GM12864 (cell line): ENCODE data around the gene TMEM256.

Experiments
- DNase-seq: peaks from one replicate; pipeline ENCODE4 v3.0.0-alpha.2; 2011; ENCODE audit warnings: low read depth
- H3K4me3 ChIP-seq: 2 replicates; pipeline ENCODE4 v1.5.1; 2011; ENCODE audit warnings: mild to moderate bottlenecking, low read depth, low read length, control low read depth
- TF ChIP-seq, protein P1 (sequence below): IDR thresholded peaks from 2 replicates; pipeline ENCODE4 v1.5.1; 2011; ENCODE audit warnings: low read depth, mild to moderate bottlenecking, moderate library complexity, low read length, control low read depth, inconsistent platforms; ENCODE audit errors: missing control alignments

Gene TMEM256

DNA sequence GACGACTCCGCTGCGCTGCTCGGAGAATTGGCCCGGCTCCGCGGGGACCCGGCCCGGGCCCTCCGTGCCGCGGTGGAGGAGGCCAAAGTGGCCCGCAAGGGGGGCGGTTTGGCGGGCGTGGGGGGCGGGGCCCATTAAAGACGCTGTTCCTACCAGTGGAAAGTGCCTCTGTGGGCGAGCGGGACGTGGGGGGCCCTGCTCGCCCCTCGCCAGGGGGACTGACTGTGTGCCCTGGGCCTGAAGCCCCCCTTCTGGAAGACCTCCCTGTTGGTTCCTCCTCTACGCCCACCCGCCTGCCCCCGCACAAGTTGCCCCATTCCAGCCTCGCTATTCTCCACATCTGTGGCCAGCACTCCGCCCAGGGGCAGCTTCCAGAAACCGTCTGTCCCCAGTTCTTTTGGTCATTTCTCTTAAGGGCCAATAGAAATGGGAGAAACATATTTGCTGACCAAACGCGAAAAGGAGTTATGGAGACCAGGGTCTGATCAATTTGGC, 33.5 kb upstream of the TMEM256 start:
- TF ChIP-seq, protein P1, sequence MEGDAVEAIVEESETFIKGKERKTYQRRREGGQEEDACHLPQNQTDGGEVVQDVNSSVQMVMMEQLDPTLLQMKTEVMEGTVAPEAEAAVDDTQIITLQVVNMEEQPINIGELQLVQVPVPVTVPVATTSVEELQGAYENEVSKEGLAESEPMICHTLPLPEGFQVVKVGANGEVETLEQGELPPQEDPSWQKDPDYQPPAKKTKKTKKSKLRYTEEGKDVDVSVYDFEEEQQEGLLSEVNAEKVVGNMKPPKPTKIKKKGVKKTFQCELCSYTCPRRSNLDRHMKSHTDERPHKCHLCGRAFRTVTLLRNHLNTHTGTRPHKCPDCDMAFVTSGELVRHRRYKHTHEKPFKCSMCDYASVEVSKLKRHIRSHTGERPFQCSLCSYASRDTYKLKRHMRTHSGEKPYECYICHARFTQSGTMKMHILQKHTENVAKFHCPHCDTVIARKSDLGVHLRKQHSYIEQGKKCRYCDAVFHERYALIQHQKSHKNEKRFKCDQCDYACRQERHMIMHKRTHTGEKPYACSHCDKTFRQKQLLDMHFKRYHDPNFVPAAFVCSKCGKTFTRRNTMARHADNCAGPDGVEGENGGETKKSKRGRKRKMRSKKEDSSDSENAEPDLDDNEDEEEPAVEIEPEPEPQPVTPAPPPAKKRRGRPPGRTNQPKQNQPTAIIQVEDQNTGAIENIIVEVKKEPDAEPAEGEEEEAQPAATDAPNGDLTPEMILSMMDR, result no peak
- H3K4me3 ChIP-seq, result no peak overlapping the region
- no peak for DNase-seq

DNA sequence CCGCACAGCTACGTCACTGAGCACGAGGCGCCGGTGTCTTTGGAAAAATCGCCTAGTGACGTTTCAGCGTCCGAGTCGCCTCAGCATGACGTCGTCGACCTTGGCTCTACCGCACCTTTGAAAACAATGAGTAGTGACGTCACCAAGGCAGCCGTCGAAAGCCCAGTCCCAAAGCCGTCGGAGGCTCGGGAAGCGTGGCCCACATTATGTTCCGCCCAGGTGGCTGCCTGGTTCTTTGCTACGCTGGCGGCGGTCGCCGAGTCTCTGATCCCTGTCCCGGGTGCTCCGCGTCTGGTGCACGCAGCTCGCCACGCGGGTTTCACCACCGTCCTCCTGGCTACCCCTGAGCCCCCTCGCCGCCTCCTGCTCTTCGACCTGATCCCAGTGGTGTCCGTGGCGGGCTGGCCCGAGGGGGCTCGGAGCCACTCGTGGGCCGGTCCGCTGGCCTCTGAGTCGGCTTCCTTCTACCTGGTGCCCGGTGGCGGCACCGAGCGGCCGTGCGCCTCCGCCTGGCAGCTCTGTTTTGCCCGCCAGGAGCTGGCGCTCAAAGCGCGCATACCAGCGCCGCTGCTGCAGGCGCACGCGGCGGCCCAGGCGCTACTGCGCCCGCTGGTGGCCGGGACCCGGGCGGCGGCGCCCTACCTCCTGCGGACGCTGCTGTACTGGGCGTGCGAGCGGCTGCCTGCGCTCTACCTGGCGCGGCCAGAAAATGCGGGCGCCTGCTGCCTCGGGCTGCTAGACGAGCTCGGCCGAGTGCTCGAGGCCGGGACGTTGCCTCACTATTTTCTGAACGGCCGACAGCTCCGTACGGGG, 32.9 kb upstream of the TMEM256 start:
- DNase-seq, result no peak
- TF ChIP-seq, protein P1, result peak; percentile 77
- H3K4me3 ChIP-seq, result peak overlapping the region; percentile 63

DNA sequence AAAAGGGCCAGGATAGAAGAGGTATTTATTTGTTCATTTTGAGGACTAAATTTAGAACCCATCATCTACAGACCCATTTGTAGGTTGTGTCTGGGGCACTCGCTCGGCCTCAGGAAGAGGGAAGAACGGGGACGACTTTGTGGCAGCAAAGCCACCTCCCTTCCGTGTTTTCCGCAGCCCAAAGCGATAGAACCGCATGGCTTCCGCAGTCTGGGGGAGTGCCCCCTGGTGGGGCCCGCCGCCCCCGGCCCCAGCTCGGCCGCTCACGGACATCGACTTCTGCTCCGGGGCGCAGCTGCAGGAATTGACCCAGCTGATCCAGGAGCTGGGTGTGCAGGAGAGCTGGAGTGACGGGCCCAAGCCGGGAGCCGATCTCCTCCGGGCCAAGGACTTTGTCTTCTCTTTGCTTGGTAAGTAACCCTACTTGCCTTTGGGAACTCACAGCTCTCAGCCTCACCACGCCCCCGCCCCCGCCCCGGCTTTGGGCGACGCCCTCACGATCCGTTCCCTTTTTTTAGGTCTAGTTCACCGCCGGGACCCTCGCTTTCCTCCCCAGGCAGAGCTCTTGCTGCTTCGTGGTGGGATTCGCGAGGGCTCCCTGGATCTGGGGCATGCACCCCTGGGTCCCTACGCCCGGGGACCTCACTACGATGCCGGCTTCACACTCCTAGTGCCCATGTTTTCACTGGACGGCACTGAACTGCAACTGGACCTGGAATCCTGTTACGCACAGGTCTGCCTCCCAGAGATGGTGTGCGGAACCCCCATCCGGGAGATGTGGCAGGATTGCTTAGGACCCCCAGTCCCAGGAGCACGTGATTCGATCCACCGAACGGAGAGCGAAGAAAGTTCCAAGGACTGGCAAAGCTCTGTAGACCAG, 32.0 kb upstream of the TMEM256 start:
- no peak for DNase-seq
- peak overlapping the region; percentile 63 for H3K4me3 ChIP-seq
- TF ChIP-seq, protein P1, result peak; percentile 28

DNA sequence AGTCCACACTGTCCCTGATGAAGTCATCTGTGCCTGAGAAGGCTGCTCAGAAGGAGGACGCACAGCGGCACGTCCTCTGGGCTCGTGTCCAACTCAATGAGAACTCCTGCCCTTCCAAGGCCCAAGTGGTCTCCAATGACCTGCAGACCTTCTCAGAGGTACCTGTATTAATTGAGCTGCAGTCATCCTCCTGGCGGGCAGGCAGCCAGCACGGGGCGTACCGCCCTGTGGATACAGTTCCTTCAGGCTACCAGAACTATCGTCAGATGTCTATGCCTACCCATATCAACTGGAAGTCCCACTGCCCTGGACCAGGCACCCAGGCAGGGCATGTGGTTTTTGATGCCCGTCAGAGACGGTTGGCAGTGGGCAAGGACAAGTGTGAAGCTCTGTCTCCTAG, 28.4 kb upstream of the TMEM256 start:
- no peak for DNase-seq
- TF ChIP-seq, protein P1, result no peak
- no peak overlapping the region for H3K4me3 ChIP-seq

DNA sequence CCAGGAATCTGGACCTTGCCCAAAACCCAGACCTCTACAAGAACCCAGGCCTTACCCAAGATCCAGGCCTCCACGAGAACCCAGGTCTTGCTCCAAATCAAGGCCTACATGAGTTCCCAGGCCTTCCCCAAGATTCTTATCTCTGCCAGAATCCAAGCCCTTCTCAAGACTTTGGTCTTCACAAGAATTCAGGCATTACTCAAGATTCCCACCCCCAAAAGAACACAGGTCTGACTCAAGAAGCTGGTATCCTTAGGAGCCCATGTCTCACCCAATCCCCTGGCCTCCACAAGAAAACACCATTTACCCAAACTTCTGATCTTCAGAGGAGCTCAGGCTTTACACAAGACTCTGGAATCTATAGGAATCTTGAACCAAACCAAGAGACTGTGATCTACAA, 27.3 kb upstream of the TMEM256 start:
- no peak overlapping the region for H3K4me3 ChIP-seq
- no peak for DNase-seq
- TF ChIP-seq, protein P1, result no peak

DNA sequence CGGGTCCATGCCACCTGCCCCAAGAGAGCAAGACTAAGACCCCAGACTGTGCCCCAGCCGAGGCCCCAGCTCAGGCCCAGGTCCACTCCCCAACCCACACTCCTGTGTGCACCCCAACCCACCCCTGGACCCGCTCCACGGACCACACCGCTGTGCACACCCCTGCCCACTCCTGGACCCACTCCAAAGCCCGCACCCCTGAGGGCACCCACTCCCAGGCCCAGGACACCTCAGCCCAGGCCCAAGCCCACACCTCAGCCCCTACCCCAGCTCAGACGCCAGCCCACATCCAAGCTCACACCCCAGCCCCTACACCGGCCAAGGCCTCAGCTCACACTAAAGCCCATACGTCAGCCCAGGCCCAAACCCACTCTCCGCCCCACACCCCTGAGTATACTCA, 25.8 kb upstream of the TMEM256 start:
- no peak for DNase-seq

More for the DNA sequence above, 25.8 kb upstream of the TMEM256 start:
- TF ChIP-seq, protein P1, result no peak
- H3K4me3 ChIP-seq, result no peak overlapping the region
